CD4-positive, alpha-beta T cell treated with Interleukin-10 for 1 hour (primary cell): ENCODE results near the gene ACD.

Source experiments
- DNase-seq: peaks from one replicate; pipeline ENCODE4 v3.0.0-alpha.2; 2020

ACD gene

GRCh38 chr16:67661101-67661761, 1.2 kb upstream of the ACD start:
- DNase-seq = no peak

GRCh38 chr16:67660564-67661028, 536 bp upstream of the ACD start, which contains the start of gene PARD6A:
PARD6A (plus strand) TSS chr16:67660960; CDS start chr16:67661039, 79 bp downstream.
- peak; percentile 97 for DNase-seq

GRCh38 chr16:67658849-67659674, 998 bp downstream of the ACD start:
- no peak for DNase-seq

GRCh38 chr16:67657751-67658518, 2.1 kb downstream of the ACD start:
- DNase-seq = no peak

- no peak for DNase-seq
Observed at GRCh38 chr16:67657017-67657608, 2.9 kb downstream of the ACD start.

GRCh38 chr16:67656344-67657016, 3.6 kb downstream of the ACD start:
- no peak for DNase-seq

- no peak for DNase-seq
Observed at GRCh38 chr16:67655363-67655762, 4.7 kb downstream of the ACD start.

GRCh38 chr16:67654403-67654911, 5.6 kb downstream of the ACD start:
- no peak for DNase-seq

GRCh38 chr16:67653789-67654402, 6.2 kb downstream of the ACD start:
- DNase-seq = no peak

- DNase-seq = no peak
Observed at GRCh38 chr16:67653128-67653788, 6.8 kb downstream of the ACD start.

- no peak for DNase-seq
Observed at GRCh38 chr16:67652578-67653127, 7.4 kb downstream of the ACD start.

GRCh38 chr16:67651847-67652246, 8.2 kb downstream of the ACD start:
- no peak for DNase-seq

- DNase-seq = no peak
Observed at GRCh38 chr16:67651039-67651438, 9.0 kb downstream of the ACD start.

GRCh38 chr16:67650023-67650422, 10.0 kb downstream of the ACD start:
- DNase-seq = no peak

- DNase-seq = no peak
Observed at GRCh38 chr16:67649494-67649931, 10.5 kb downstream of the ACD start.

- DNase-seq = no peak
Observed at GRCh38 chr16:67648764-67649407, 11.2 kb downstream of the ACD start.

GRCh38 chr16:67648088-67648763, 11.8 kb downstream of the ACD start:
- no peak for DNase-seq

GRCh38 chr16:67647681-67648080, 12.4 kb downstream of the ACD start:
- no peak for DNase-seq

GRCh38 chr16:67647111-67647651, 12.9 kb downstream of the ACD start:
- no peak for DNase-seq
